Activated CD8-positive, alpha-beta memory T cell treated with anti-CD3 and anti-CD28 coated beads, Interleukin-2, amount 50 U/mL, for 4 hours (primary cell): ENCODE measurements around the gene GNAI2.
"Not testable (repeated sequence)": the region's sequence is repeated elsewhere in the genome, so short reads cannot be mapped to it uniquely, and the experiment has no call there.

Experiments used
- DNase-seq: peaks from one replicate; pipeline ENCODE4 v3.0.0-alpha.2; 2020

The GNAI2 gene

GRCh38 chr3:50205413-50206276 is 30.4 kb upstream of the GNAI2 start:
- no peak for DNase-seq

- DNase-seq = no peak
Measured at GRCh38 chr3:50207359-50208042, 28.5 kb upstream of the GNAI2 start.

GRCh38 chr3:50208677-50209344 is 27.2 kb upstream of the GNAI2 start:
- DNase-seq = no peak

GRCh38 chr3:50210176-50210509 is 25.9 kb upstream of the GNAI2 start:
- DNase-seq = no peak

GRCh38 chr3:50210510-50211367 is 25.3 kb upstream of the GNAI2 start:
- DNase-seq = no peak

- DNase-seq = not testable (repeated sequence)
Measured at GRCh38 chr3:50211368-50211717, 24.7 kb upstream of the GNAI2 start.

GRCh38 chr3:50211930-50212329 is 24.1 kb upstream of the GNAI2 start:
- no peak for DNase-seq

- DNase-seq = no peak
Measured at GRCh38 chr3:50212502-50212901, 23.5 kb upstream of the GNAI2 start.

GRCh38 chr3:50212971-50213370 is 23.0 kb upstream of the GNAI2 start:
- DNase-seq = no peak

GRCh38 chr3:50213373-50213772 is 22.6 kb upstream of the GNAI2 start:
- DNase-seq = no peak

- no peak for DNase-seq
Measured at GRCh38 chr3:50214824-50215223, 21.2 kb upstream of the GNAI2 start.

GRCh38 chr3:50215529-50215928 is 20.5 kb upstream of the GNAI2 start:
- DNase-seq = no peak

GRCh38 chr3:50217681-50218080 is 18.3 kb upstream of the GNAI2 start:
- no peak for DNase-seq

GRCh38 chr3:50218448-50218847 is 17.6 kb upstream of the GNAI2 start:
- no peak for DNase-seq

- DNase-seq = no peak
Measured at GRCh38 chr3:50219285-50219684, 16.7 kb upstream of the GNAI2 start.

GRCh38 chr3:50220109-50220508 is 15.9 kb upstream of the GNAI2 start:
- no peak for DNase-seq

GRCh38 chr3:50221051-50221410 is 15.0 kb upstream of the GNAI2 start:
- no peak for DNase-seq

GRCh38 chr3:50221411-50222168 is 14.4 kb upstream of the GNAI2 start:
- no peak for DNase-seq

GRCh38 chr3:50222169-50222528 is 13.9 kb upstream of the GNAI2 start:
- no peak for DNase-seq

- DNase-seq = no peak
Measured at GRCh38 chr3:50224639-50225038, 11.4 kb upstream of the GNAI2 start.

- DNase-seq = peak; percentile 39
Measured at GRCh38 chr3:50226888-50227389, 9.1 kb upstream of the GNAI2 start.
